Measurements from ENCODE around the gene DPH6. TPM values are rescaled to one million over a fixed set of nuclear protein-coding genes. Genes with fewer than 3 reads are reported as not detected.

DPH6 gene
- total RNA-seq, 1 donor from 2014 or later = 30.2 TPM

DNA sequence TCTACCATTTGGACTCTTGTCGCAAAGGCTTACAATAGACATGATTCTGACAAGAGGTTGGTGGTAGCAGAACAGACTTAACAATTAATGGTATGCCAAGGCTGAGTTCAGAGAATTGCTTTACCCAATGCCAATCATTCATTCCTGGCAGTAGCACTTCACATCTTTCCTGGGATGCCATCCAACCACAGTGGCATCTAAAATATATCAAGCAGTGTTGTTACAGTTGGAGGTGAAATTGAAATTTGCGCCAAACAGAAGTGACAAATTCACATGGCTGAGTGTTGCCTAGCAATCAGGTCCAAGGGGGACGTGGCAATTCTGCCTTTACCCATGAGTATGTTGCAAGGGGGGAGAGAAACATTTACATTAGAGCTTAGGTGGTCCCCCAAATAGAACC is 21.0 kb upstream of the DPH6 start:
- intact Hi-C loops (cut with DNase I) = no loop called here
- no peak for DNase-seq (ENCODE audit: extremely low spot score in 2 of 2)
- no peak overlapping the region for H3K4me3 ChIP-seq
- no peaks in the 10 kb centered on the region for H3K27me3 ChIP-seq
- TF ChIP-seq, protein P1, sequence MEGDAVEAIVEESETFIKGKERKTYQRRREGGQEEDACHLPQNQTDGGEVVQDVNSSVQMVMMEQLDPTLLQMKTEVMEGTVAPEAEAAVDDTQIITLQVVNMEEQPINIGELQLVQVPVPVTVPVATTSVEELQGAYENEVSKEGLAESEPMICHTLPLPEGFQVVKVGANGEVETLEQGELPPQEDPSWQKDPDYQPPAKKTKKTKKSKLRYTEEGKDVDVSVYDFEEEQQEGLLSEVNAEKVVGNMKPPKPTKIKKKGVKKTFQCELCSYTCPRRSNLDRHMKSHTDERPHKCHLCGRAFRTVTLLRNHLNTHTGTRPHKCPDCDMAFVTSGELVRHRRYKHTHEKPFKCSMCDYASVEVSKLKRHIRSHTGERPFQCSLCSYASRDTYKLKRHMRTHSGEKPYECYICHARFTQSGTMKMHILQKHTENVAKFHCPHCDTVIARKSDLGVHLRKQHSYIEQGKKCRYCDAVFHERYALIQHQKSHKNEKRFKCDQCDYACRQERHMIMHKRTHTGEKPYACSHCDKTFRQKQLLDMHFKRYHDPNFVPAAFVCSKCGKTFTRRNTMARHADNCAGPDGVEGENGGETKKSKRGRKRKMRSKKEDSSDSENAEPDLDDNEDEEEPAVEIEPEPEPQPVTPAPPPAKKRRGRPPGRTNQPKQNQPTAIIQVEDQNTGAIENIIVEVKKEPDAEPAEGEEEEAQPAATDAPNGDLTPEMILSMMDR (IDR thresholded peaks at IDR 0.05) = no peak
- no peak for TF ChIP-seq POLR2A (IDR thresholded peaks at IDR 0.05)
- TF ChIP-seq POLR2AphosphoS5 (IDR thresholded peaks at IDR 0.05; ENCODE audit: insufficient read depth in 1 of 2, low read depth in 1 of 2) = no peak
- no peaks in the 10 kb centered on the region for H3K9me3 ChIP-seq
- H3K4me1 ChIP-seq = no peaks in the 10 kb centered on the region
- no peak overlapping the region for H3K27ac ChIP-seq
- no peaks in the 10 kb centered on the region for H3K36me3 ChIP-seq

DNA sequence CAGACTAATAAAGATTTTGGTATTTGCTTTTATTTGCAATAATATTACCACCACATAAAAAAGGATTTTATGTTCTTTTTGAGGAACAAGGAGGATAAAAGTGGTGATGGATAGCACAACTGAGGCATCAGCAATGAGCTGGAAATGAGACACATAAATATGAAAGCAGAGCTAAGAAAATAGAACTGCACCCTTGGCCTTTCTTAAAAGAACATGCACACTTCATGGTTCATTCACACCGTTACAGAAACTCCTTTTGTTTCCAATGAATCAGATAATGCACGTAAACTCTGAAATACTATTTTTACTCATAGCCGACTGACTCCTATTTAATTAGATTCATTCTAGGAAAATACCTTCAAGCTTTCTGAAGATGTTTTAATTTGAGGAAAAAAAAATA is 19.9 kb upstream of the DPH6 start:
- no peaks in the 10 kb centered on the region for H3K27me3 ChIP-seq
- H3K36me3 ChIP-seq = no peaks in the 10 kb centered on the region
- TF ChIP-seq, protein P1 (IDR thresholded peaks at IDR 0.05) = no peak
- no peak for TF ChIP-seq POLR2AphosphoS5 (IDR thresholded peaks at IDR 0.05; ENCODE audit: insufficient read depth in 1 of 2, low read depth in 1 of 2)
- TF ChIP-seq POLR2A (IDR thresholded peaks at IDR 0.05) = no peak
- H3K4me1 ChIP-seq = no peaks in the 10 kb centered on the region
- no peak for DNase-seq (ENCODE audit: extremely low spot score in 2 of 2)
- H3K4me3 ChIP-seq = no peak overlapping the region
- intact Hi-C loops (cut with DNase I) = no loop called here
- H3K9me3 ChIP-seq = no peaks in the 10 kb centered on the region
- H3K27ac ChIP-seq = no peak overlapping the region

DNA sequence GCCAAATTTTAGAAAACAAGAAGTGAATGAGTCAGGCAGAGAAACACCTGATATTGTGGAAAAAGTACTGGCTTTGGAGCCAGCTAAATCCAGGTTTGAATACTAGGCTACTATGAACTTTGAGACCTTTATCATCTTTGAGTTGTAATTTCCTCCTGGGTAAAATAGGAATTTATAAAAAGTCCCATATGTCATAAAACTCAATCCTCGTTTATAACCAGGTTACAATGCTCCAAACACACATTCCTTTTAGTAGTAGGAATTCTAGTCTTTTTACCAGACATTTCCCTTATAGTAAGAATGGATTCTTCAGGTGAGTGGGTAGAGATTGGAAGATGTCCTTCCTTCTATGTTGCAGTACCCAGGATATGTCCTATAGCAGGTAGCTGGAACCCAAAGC is 16.7 kb upstream of the DPH6 start:
- TF ChIP-seq POLR2A (IDR thresholded peaks at IDR 0.05) = no peak
- TF ChIP-seq, protein P1 (IDR thresholded peaks at IDR 0.05) = no peak
- TF ChIP-seq POLR2AphosphoS5 (IDR thresholded peaks at IDR 0.05; ENCODE audit: insufficient read depth in 1 of 2, low read depth in 1 of 2) = no peak
- no peaks in the 10 kb centered on the region for H3K36me3 ChIP-seq
- no peak for DNase-seq (ENCODE audit: extremely low spot score in 2 of 2)
- no peaks in the 10 kb centered on the region for H3K27me3 ChIP-seq
- H3K4me1 ChIP-seq = no peaks in the 10 kb centered on the region
- H3K4me3 ChIP-seq = no peak overlapping the region
- no peak overlapping the region for H3K27ac ChIP-seq
- H3K9me3 ChIP-seq = no peaks in the 10 kb centered on the region
- intact Hi-C loops (cut with DNase I) = no loop called here

DNA sequence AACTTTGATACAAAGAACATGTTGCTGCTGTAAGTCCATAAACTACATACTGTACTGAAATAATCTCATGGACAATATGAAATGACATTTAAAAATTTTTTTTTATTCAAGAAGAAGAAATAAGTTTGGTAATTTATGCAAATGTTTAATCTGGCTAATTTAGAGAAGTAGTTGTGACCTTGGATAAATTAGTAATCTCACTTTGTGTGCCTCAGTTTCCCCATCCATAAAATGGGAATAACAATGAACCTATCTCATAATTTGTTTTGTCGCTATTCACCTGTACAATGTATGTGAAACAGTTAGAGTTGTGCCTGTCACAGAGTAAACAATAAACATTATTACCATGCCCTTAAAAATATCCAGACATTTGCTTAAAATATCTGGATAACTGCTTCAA is 15.3 kb upstream of the DPH6 start:
- TF ChIP-seq POLR2A (IDR thresholded peaks at IDR 0.05) = no peak
- TF ChIP-seq POLR2AphosphoS5 (IDR thresholded peaks at IDR 0.05; ENCODE audit: insufficient read depth in 1 of 2, low read depth in 1 of 2) = no peak
- TF ChIP-seq, protein P1 (IDR thresholded peaks at IDR 0.05) = no peak
- no peaks in the 10 kb centered on the region for H3K9me3 ChIP-seq
- no peak for DNase-seq (ENCODE audit: extremely low spot score in 2 of 2)
- no peak overlapping the region for H3K4me3 ChIP-seq
- no peak overlapping the region for H3K27ac ChIP-seq
- intact Hi-C loops (cut with DNase I) = no loop called here
- no peaks in the 10 kb centered on the region for H3K27me3 ChIP-seq
- H3K36me3 ChIP-seq = no peaks in the 10 kb centered on the region
- H3K4me1 ChIP-seq = no peaks in the 10 kb centered on the region

DNA sequence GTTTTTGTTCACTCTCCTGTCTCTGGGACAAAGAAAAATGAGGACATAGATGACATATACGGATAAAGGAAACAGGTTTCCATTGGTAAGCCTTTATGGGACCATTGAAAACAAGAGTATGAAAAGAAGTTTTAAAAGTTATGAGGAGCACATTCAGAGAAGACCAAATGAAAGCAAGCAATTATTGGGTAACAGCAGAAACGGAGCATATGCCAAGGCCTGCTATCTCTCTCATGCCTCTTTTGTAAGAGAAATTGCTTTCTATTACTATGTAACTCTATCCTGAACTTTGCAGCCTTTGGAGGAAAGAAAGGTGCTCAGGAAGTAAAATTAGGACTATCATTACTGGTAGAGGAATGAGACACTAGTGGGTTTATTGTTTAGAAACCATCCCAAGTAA is 14.9 kb upstream of the DPH6 start:
- TF ChIP-seq POLR2A (IDR thresholded peaks at IDR 0.05) (no peak), POLR2AphosphoS5 (IDR thresholded peaks at IDR 0.05; ENCODE audit: insufficient read depth in 1 of 2, low read depth in 1 of 2) (no peak)
- TF ChIP-seq, protein P1 (IDR thresholded peaks at IDR 0.05) = no peak
- no peaks in the 10 kb centered on the region for H3K4me1 ChIP-seq
- no peaks in the 10 kb centered on the region for H3K36me3 ChIP-seq
- no peaks in the 10 kb centered on the region for H3K9me3 ChIP-seq
- H3K27me3 ChIP-seq = no peaks in the 10 kb centered on the region
- no peak overlapping the region for H3K4me3 ChIP-seq
- intact Hi-C loops (cut with DNase I) = no loop called here
- DNase-seq (ENCODE audit: extremely low spot score in 2 of 2) = no peak
- H3K27ac ChIP-seq = no peak overlapping the region

Measured in vagina (tissue), 2 donors.